ENCODE measurements around the gene PURA. TPM values are rescaled to one million over a fixed set of nuclear protein-coding genes. Genes with fewer than 3 reads are reported as not detected.
A peak's percentile ranks its signal among the peaks of the same experiment; 100 is the strongest.
"Not testable (repeated sequence)": the region's sequence is repeated elsewhere in the genome, so short reads cannot be mapped to it uniquely, and the experiment has no call there.

The PURA gene
- polyA plus RNA-seq, 3 donors = 12.0 to 13.4 (median 12.6) TPM

- DNase-seq = not testable (repeated sequence)
Observed at GRCh38 chr5:140154710-140155381, 40.9 kb downstream of the PURA start.

- DNase-seq = peak; percentile 87
Observed at GRCh38 chr5:140157032-140157781, 43.3 kb downstream of the PURA start.

- no peak for DNase-seq
Observed at GRCh38 chr5:140159014-140159927, 45.4 kb downstream of the PURA start.

- no peak for DNase-seq
Observed at GRCh38 chr5:140162275-140162674, 48.4 kb downstream of the PURA start.

GRCh38 chr5:140162781-140163180 is 48.9 kb downstream of the PURA start:
- DNase-seq = no peak

GRCh38 chr5:140165101-140165922 is 51.4 kb downstream of the PURA start:
- DNase-seq = no peak

- DNase-seq = no peak
Observed at GRCh38 chr5:140165923-140166270, 52.0 kb downstream of the PURA start.

- DNase-seq = no peak
Observed at GRCh38 chr5:140166911-140167310, 53.0 kb downstream of the PURA start.

GRCh38 chr5:140168371-140168770 is 54.5 kb downstream of the PURA start:
- no peak for DNase-seq

GRCh38 chr5:140169410-140169809 is 55.5 kb downstream of the PURA start:
- no peak for DNase-seq

GRCh38 chr5:140172483-140172882 is 58.6 kb downstream of the PURA start:
- DNase-seq = no peak

- DNase-seq = no peak
Observed at GRCh38 chr5:140174014-140174413, 60.1 kb downstream of the PURA start.

GRCh38 chr5:140174465-140175366 is 60.8 kb downstream of the PURA start, which contains the start of gene CYSTM1:
Gene CYSTM1, plus strand, starts transcription at chr5:140175188. Its CDS starts 19,278 bp downstream, at chr5:140194466.
- peak; percentile 97 for DNase-seq

Other genes with a start within 250 kb of the PURA start
- 1 to 10 TPM; 1.1 to 1.8 (median 1.8) TPM for gene NRG2, start 70.8 kb upstream of the PURA start, polyA plus RNA-seq (ENCODE audit: insufficient read length in 3 of 3)
- 1 to 10 TPM; 5.3 to 7.3 (median 6.4) TPM for gene IGIP, start 11.8 kb downstream of the PURA start, polyA plus RNA-seq (ENCODE audit: insufficient read length in 3 of 3)
- 10 to 100 TPM; 68.2 to 72.4 (median 72.0) TPM for gene CYSTM1, start 61.1 kb downstream of the PURA start, polyA plus RNA-seq (ENCODE audit: insufficient read length in 3 of 3)
- gene PFDN1, start 189.0 kb downstream of the PURA start, polyA plus RNA-seq (ENCODE audit: insufficient read length in 3 of 3) = 100 to 1,000 TPM in 2 of 3 donors, 10 to 100 TPM in 1; 77.4 to 112 (median 100) TPM
- gene HBEGF, start 232.5 kb downstream of the PURA start, polyA plus RNA-seq (ENCODE audit: insufficient read length in 3 of 3) = 10 to 100 TPM in 1 of 3 donors, 1 to 10 TPM in 2; 7.5 to 10.4 (median 9.1) TPM
- 10 to 100 TPM; 12.4 to 36.4 (median 22.9) TPM for gene SLC4A9, start 246.1 kb downstream of the PURA start, polyA plus RNA-seq (ENCODE audit: insufficient read length in 3 of 3)